SK-N-SH (cell line): ENCODE results near the gene GTF2F2. TPM values are rescaled to one million over a fixed set of nuclear protein-coding genes. Genes with fewer than 3 reads are reported as not detected.

ENCODE experiments used
- CTCF ChIA-PET: fragments of 300-600, 350-600 bp; formaldehyde crosslinking; extraction: SDS; loops from one replicate; lab custom pipeline; 2021; lab: Yijun Ruan, JAX
- POLR2A ChIA-PET: fragments of 350-600 bp; sonication (Branson Sonifier 250); formaldehyde crosslinking; extraction: SDS; loops from one replicate; lab custom pipeline; 2020; ENCODE audit warnings: antibody characterized with exemption, inconsistent platforms; lab: Yijun Ruan, JAX
- DNase-seq: peaks from one replicate; pipeline ENCODE4 v3.0.0; 2012
- H2AFZ ChIP-seq: fragments of 200-600 bp; sonication (generic); 2 replicates; pipeline ENCODE4 v1.8.1; 2016; ENCODE audit warnings: antibody characterized with exemption, mild to moderate bottlenecking, low read depth
- H3F3A ChIP-seq: fragments of 200-600 bp; sonication (generic); replicated peaks from 2 replicates; pipeline ENCODE3; 2016; ENCODE audit warnings: antibody characterized with exemption, mild to moderate bottlenecking; ENCODE audit not compliant: insufficient read depth
- H3K27ac ChIP-seq, 2 experiments: fragments of 200-500 bp in 1 of 2; fragments of 200-600 bp in 1 of 2; sonication (Bioruptor generic) in 1 of 2; sonication (generic), shearing (Covaris generic) in 1 of 2; 2 replicates each; pipeline versions ENCODE4 v1.5.1 to v1.6.1; 2014 to 2016; ENCODE audit warnings: low read depth in 2 of 2, inconsistent platforms in 1 of 2, low read length in 1 of 2, mild to moderate bottlenecking in 1 of 2, mixed read lengths in 1 of 2
- H3K27me3 ChIP-seq: fragments of 200-600 bp; sonication (generic), shearing (Covaris generic); 2 replicates; pipeline ENCODE4 v1.6.1; 2016; ENCODE audit warnings: mixed run types; ENCODE audit not compliant: insufficient read depth
- H3K36me3 ChIP-seq, 2 experiments: fragments of 200-500 bp in 1 of 2; fragments of 200-600 bp in 1 of 2; sonication (Bioruptor generic) in 1 of 2; sonication (generic) in 1 of 2; replicated peaks in 1 of 2; 2 replicates each; pipeline versions ENCODE3 to v1.5.1; 2014 to 2016; ENCODE audit warnings: low read length in 1 of 2, mild to moderate bottlenecking in 1 of 2; ENCODE audit not compliant: insufficient read depth in 2 of 2, control insufficient read depth in 1 of 2
- H3K4me1 ChIP-seq, 2 experiments: fragments of 200-500 bp in 1 of 2; fragments of 200-600 bp in 1 of 2; sonication (Bioruptor generic) in 1 of 2; sonication (generic), shearing (Covaris generic) in 1 of 2; 2 replicates each; pipeline versions ENCODE4 v1.5.1 to v1.6.1; 2014 to 2016; ENCODE audit warnings: low read depth in 1 of 2, low read length in 1 of 2, mixed run types in 1 of 2; ENCODE audit not compliant: insufficient read depth in 2 of 2, control insufficient read depth in 1 of 2
- H3K4me2 ChIP-seq: fragments of 200-600 bp; sonication (generic), shearing (Covaris generic); 2 replicates; pipeline ENCODE4 v1.6.1; 2017; ENCODE audit warnings: mixed run types
- H3K4me3 ChIP-seq, 2 experiments: fragments of 200-500 bp in 1 of 2; fragments of 200-600 bp in 1 of 2; sonication (Bioruptor generic) in 1 of 2; sonication (generic), shearing (Covaris generic) in 1 of 2; 2 replicates each; pipeline versions ENCODE4 v1.5.1 to v1.8.1; 2014 to 2016; ENCODE audit warnings: low read depth in 2 of 2, inconsistent platforms in 1 of 2, low read length in 1 of 2, mild to moderate bottlenecking in 1 of 2, mixed read lengths in 1 of 2, moderate library complexity in 1 of 2
- H3K79me2 ChIP-seq: fragments of 200-600 bp; sonication (generic); 2 replicates; pipeline ENCODE4 v1.8.1; 2017; ENCODE audit warnings: mild to moderate bottlenecking; ENCODE audit not compliant: insufficient read depth
- H3K9ac ChIP-seq: fragments of 200-600 bp; sonication (generic); 2 replicates; pipeline ENCODE4 v1.6.1; 2017; ENCODE audit warnings: mixed run types
- H3K9me2 ChIP-seq: fragments of 200-600 bp; sonication (generic); 2 replicates; pipeline ENCODE4 v1.6.1; 2017; ENCODE audit warnings: mixed run types
- H3K9me3 ChIP-seq: fragments of 200-600 bp; sonication (generic); 2 replicates; pipeline ENCODE4 v1.6.1; 2017; ENCODE audit warnings: mixed run types, mild to moderate bottlenecking, moderate library complexity
- H4K20me1 ChIP-seq: fragments of 200-600 bp; sonication (generic); 2 replicates; pipeline ENCODE4 v1.6.1; 2017; ENCODE audit warnings: mild to moderate bottlenecking, mixed run types; ENCODE audit not compliant: insufficient read depth
- CHD2 ChIP-seq: fragments of 150-350 bp; IDR thresholded peaks from 2 replicates; pipeline ENCODE4 v1.6.1; 2018; ENCODE audit warnings: low read length; ENCODE audit not compliant: partially characterized antibody
- EP300 ChIP-seq, 2 experiments: IDR thresholded peaks; 2 replicates each; pipeline versions ENCODE4 v1.4.0 to v1.6.1; 2012; ENCODE audit warnings: borderline replicate concordance in 1 of 2, low read depth in 1 of 2, low read length in 1 of 2
- EZH2phosphoT487 ChIP-seq: fragments of 200-600 bp; sonication (generic); IDR thresholded peaks from 2 replicates; pipeline ENCODE4 v1.6.1; 2017; ENCODE audit warnings: low read depth, mixed run types, mild to moderate bottlenecking, antibody characterized with exemption, moderate library complexity, borderline replicate concordance
- FOSL2 ChIP-seq: IDR thresholded peaks from 2 replicates; pipeline ENCODE4 v1.4.0; 2012; ENCODE audit warnings: low read depth, mild to moderate bottlenecking, moderate library complexity, borderline replicate concordance
- FOXJ3 ChIP-seq: sonication (generic); formaldehyde crosslinking; IDR thresholded peaks from 2 replicates; pipeline ENCODE4 v1.5.1; 2020; ENCODE audit warnings: mild to moderate bottlenecking, missing genetic modification reagents
- GABPA ChIP-seq: IDR thresholded peaks from 2 replicates; pipeline ENCODE4 v1.4.0; 2012; ENCODE audit warnings: low read depth, mild to moderate bottlenecking
- IRF3 ChIP-seq: fragments of 150-350 bp; IDR thresholded peaks from 2 replicates; pipeline ENCODE4 v1.6.1; 2016; ENCODE audit warnings: mild to moderate bottlenecking, low read depth, low read length
- MEF2A ChIP-seq: IDR thresholded peaks from 2 replicates; pipeline ENCODE4 v1.4.0; 2012; ENCODE audit warnings: low read depth, borderline replicate concordance
- MXI1 ChIP-seq: IDR thresholded peaks from 2 replicates; pipeline ENCODE4 v1.6.1; 2012; ENCODE audit warnings: mild to moderate bottlenecking, low read depth, low read length, improper control_type of control experiment
- NRF1 ChIP-seq: IDR thresholded peaks from 2 replicates; pipeline ENCODE4 v1.6.1; 2012; ENCODE audit warnings: low read depth, mild to moderate bottlenecking, low read length
- POLR2AphosphoS5 ChIP-seq: IDR thresholded peaks from 2 replicates; pipeline ENCODE4 v1.6.1; 2012; ENCODE audit warnings: low read depth, low read length
- RAD21 ChIP-seq: IDR thresholded peaks from 2 replicates; pipeline ENCODE4 v1.6.1; 2012; ENCODE audit warnings: mild to moderate bottlenecking, low read length
- RCOR1 ChIP-seq: fragments of 150-350 bp; IDR thresholded peaks from 2 replicates; pipeline ENCODE4 v1.6.1; 2017; ENCODE audit warnings: antibody characterized with exemption, low read length
- RFX5 ChIP-seq: IDR thresholded peaks from 2 replicates; pipeline ENCODE4 v1.6.1; 2012; ENCODE audit warnings: mild to moderate bottlenecking, improper control_type of control experiment, low read length
- RXRA ChIP-seq: IDR thresholded peaks from 2 replicates; pipeline ENCODE4 v1.4.0; 2012; ENCODE audit warnings: low read depth, mild to moderate bottlenecking, borderline replicate concordance
- SMC3 ChIP-seq: IDR thresholded peaks from 2 replicates; pipeline ENCODE4 v1.6.1; 2012; ENCODE audit warnings: low read depth, low read length, improper control_type of control experiment
- TAF1 ChIP-seq: IDR thresholded peaks from 2 replicates; pipeline ENCODE4 v1.6.1; 2012; ENCODE audit warnings: low read depth, mild to moderate bottlenecking, low read length, moderate library complexity, borderline replicate concordance
- TEAD4 ChIP-seq: IDR thresholded peaks from 2 replicates; pipeline ENCODE4 v1.4.0; 2012; ENCODE audit warnings: mild to moderate bottlenecking, borderline replicate concordance; ENCODE audit not compliant: insufficient read depth
- USF2 ChIP-seq: fragments of 150-350 bp; IDR thresholded peaks from 2 replicates; pipeline ENCODE4 v1.6.1; 2017; ENCODE audit warnings: antibody characterized with exemption, low read length, low read depth, borderline replicate concordance
- YY1 ChIP-seq: IDR thresholded peaks from 2 replicates; pipeline ENCODE4 v1.4.0; 2012; ENCODE audit warnings: low read depth, mild to moderate bottlenecking
- WGBS: methylation state at CpG from one replicate; pipeline ENCODE4 v1.1.6; 2017; ENCODE audit warnings: low lambda C conversion rate; 5-methylcytosine and 5-hydroxymethylcytosine counted together
- polyA plus RNA-seq, 3 experiments: library from polyadenylated mRNA; depleted of rRNA; stranded (reverse); fragments of >200 nt; gene quantifications; 2 replicates each; pipeline ENCODE4 v1.2.3, GENCODE V29; 2012

The GTF2F2 gene
- polyA plus RNA-seq, 1 of the 3 experiments (the other 2 are of a cell fraction): 24.2 TPM

- TF ChIP-seq RAD21: no peak
- TF ChIP-seq MXI1: no peak
- no peak for TF ChIP-seq TAF1
- TF ChIP-seq RCOR1: no peak
- TF ChIP-seq CHD2: no peak
- TF ChIP-seq RFX5: no peak
- TF ChIP-seq TEAD4: no peak
- no peak for TF ChIP-seq YY1
These were observed 196.0 kb downstream of the GTF2F2 start (continued) for GRCh38 chr13:45316338-45316737.

GRCh38 chr13:45316996-45317395, 196.7 kb downstream of the GTF2F2 start:
- ChIA-PET CTCF (no interaction called here), POLR2A (no interaction called here)
- Histone ChIP-seq H3F3A (no peaks in the 10 kb centered on the region), H3K4me1 (peaks cover 0 to 5% of the 10 kb centered on the region in 2 experiments; a peak in 1 of 4 replicates), H3K9me2 (no peaks in the 10 kb centered on the region), H3K27me3 (no peaks in the 10 kb centered on the region), H3K79me2 (no peaks in the 10 kb centered on the region), H3K4me3 (no peak overlapping the region), H3K27ac (no peak overlapping the region), H3K9ac (no peak overlapping the region), H3K9me3 (no peaks in the 10 kb centered on the region), H3K36me3 (no peaks in the 10 kb centered on the region), H3K4me2 (no peak overlapping the region)
- WGBS: 87% methylated on average over 5 of the region's 5 CpGs
- TF ChIP-seq EP300 (IDR thresholded peaks at IDR 0.05; ENCODE audit: borderline replicate concordance in 1 of 2, low read depth in 1 of 2, low read length in 1 of 2) (no peak), IRF3 (no peak), NRF1 (no peak), POLR2AphosphoS5 (no peak), SMC3 (no peak), FOSL2 (no peak), RXRA (no peak), MEF2A (no peak), FOXJ3 (CRISPR knock-in tag) (no peak), RAD21 (no peak), YY1 (no peak), EZH2phosphoT487 (no peak), TAF1 (no peak), GABPA (no peak), USF2 (no peak)
- TF ChIP-seq, all 33 proteins: peak for 0
- Histone ChIP-seq H2AFZ (no peak overlapping the region), H4K20me1 (no peaks in the 10 kb centered on the region)
- DNase-seq: no peak
